NCI-H146 treated with DMSO at 0.1 percent for 48 hours (cell line): ENCODE measurements around the gene LRMDA.

Source experiments
- DNase-seq: peaks from one replicate; lab custom pipeline; 2025; ENCODE audit not compliant: unreplicated experiment; lab: John Stamatoyannopoulos, UW

Gene LRMDA

DNA sequence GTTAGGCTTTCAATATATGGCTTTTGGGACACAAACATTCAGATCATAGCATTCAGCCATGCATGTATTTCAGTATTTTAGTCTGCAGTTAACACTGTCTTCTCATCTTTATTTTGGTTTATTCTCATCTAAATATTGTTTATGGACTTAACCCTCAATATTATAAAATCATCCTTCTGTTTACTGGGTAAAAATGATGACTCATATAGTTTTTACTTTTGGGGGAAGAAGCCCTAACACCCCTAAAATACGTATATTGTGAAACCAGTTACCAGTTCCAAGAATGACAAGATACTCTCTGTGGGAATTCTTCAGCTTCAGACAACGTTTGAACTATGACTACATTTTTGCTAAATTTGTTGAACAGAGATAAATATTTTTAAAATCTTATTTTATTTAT, 505.4 kb downstream of the LRMDA start:
- no peak for DNase-seq

GRCh38 chr10:75937823-75938222, 506.4 kb downstream of the LRMDA start:
- DNase-seq = no peak

- peak; percentile 72 for DNase-seq
Measured at GRCh38 chr10:75938380-75939122, 507.1 kb downstream of the LRMDA start.

DNA sequence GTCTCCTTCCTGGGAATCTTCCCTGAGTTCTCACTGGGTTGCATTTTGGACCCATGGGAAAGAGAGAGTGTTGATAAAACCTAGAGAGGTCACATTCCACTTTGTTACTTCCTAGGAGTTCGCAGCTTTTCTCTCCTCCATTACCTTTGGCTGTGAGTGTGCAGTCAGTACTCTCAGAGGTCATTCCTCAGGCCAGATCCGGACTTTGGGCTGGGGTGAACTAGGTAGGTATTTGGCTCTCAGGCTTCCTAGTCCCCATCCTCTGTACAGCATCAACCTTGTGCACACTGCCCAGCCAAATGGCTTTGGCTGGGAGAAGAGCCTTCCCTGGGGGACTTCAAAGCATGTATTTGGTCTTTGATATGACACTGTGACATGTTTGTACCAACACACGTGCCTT, 508.1 kb downstream of the LRMDA start:
- DNase-seq = no peak

DNA sequence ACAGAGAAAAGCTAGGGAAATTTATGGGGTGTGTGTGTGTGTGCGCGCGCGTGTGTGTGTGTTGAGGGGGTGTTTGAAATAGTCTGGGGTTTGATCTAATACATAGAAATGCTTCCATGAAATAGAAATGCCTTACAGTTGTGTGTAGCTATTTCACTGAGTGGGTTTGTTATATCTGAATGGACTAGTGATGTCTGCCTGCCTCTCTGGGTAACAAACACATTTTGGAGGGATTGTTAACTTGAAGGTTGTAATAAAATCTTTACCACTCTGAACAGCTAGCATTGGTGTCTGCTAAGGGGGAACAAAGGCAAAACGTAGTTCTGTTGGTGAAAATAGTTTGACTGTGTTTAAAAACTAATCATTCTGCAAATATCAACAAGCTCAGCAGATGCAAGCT, 509.3 kb downstream of the LRMDA start:
- no peak for DNase-seq

DNA sequence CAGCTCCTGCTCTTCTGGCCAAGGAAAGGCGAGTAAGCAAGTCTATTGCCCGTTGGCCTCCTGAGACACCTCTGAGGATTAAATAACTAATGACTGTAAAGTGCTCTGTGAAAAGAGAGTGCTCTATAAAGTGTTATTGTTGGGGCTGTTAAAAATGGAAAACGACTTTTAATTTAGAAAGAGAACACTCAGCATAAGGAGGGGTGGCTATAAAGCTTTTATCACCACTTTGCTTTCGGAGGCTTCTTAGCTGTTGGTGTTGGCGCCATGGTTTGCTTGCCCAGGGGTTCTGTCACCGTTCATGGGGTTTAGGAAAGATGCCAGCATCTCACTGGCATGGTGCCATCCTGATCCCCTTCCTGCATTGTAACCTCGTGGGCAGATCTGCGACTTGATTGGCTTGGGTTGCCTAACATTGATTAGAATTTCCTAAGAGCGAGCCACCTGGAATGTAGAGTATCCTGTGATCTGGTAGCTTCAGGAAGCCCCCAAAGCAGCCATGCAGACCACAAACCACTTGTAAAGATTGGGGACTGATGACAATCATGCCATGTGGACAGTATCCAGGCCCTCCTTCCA, 509.9 kb downstream of the LRMDA start:
- no peak for DNase-seq

DNA sequence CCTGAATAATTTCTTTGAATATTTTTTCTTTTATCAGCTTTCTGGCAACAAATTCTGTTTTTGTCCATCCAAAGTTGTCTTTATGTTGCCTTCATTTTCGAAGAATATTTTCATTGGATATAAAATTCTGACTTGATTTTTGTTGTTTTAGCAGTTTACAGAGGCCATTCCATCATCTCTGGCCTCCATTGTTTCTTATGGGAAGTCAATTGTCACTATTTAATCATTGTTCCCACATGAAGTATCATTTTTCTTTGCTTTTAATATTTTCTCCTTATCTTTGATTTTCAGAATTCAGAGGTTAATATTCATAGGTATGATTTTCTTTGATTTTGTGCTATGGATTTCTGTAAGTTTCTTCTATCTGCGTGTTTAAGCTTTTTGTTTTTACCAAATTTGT, 512.6 kb downstream of the LRMDA start:
- DNase-seq = no peak

GRCh38 chr10:75948583-75948982, 517.2 kb downstream of the LRMDA start:
- no peak for DNase-seq

DNA sequence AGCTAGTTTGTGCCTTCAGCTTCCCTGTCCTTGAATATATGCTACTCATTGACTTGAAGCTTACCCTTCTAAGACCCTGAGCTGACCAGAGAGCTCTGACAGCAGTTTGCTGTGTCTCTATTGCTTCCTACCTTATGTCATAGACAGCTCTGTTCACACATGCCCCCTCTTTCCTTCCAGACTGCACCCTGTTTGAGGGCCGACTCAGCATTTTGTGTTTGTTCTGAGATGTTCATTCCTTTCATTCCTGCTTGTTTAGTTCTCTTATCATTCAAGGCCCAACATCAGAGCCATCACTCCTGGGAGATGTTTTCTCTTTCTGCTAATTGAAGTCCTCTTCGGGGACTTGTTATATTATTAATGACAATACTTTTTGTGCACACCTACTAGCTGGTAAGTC, 518.9 kb downstream of the LRMDA start:
- no peak for DNase-seq

DNA sequence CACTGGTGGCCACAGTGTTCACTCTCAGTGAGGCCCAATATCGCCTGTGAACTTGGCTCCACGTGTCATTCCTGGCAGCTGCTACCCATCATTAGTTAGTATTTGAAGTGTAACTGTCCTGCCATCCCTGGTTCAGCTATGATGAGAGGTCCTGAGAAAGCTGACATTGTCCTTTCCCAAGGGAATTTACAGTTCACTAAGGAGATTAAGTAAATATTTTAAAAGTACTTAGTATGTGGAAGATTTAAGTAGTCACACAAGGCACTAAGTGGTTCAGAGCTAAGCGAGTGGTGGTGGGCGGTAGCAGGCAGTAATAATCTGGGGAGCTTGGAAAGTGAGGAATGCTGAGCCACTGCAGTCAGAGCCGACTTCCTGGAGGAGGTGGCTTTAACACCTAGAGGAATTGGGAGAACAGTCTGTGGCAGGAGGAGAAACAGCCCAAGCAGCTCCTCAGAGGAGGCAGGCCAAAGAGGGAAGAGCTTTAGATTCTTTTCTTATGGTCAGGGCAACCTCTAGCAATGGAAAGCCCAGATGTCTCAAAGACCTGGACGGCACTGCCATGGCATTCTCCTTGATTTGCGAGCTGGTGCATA, 519.7 kb downstream of the LRMDA start:
- DNase-seq = no peak

- DNase-seq = peak; percentile 14
Measured at GRCh38 chr10:75951627-75952026, 520.2 kb downstream of the LRMDA start.

- no peak for DNase-seq
Measured at GRCh38 chr10:75952093-75952492, 520.7 kb downstream of the LRMDA start.

DNA sequence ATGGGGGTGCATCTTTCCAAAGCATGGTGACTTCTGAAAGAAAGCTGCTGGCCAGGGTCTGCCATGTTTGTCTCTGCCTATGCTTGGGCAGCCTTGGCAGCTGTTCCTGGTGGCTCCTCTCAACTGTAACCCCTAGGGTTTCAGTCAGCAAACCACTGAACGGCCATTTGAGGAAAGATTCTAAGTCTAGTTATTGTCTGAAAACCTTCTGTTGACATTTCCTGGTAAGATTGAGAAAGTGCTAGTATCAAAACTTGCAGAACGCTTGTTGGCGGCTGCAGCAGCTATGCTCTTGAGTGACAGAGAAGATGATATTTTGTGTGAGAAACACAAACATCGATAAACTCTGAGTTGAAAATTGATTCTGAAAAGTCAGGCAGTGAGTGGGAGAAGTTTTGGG, 523.1 kb downstream of the LRMDA start:
- no peak for DNase-seq

DNA sequence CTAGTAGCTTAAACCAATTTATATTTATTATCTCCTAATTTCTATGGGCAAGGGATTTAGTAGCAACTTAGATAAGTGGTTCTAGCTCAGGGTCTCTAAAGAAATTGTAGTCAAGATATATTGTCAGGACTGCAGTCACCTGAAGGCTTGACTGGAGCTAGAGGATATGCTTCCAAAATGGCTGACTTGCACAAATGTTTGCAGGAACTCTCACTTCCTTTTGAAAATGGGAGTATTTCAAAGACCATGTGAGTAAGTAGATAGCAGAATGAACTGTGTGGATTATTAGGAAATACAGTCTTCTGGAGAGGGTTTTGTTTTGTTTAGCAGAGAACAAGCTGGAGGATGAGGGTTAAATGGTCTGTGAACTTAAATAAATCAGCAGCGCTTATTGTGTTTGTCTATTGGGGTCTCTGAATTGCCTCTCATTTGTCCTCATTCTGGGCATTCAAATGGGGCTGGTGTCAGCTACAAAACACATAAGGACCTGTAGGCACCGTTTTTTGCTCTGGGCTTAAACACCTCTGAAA, 524.6 kb downstream of the LRMDA start:
- DNase-seq = no peak

- no peak for DNase-seq
Measured at GRCh38 chr10:75956624-75957023, 525.2 kb downstream of the LRMDA start.

DNA sequence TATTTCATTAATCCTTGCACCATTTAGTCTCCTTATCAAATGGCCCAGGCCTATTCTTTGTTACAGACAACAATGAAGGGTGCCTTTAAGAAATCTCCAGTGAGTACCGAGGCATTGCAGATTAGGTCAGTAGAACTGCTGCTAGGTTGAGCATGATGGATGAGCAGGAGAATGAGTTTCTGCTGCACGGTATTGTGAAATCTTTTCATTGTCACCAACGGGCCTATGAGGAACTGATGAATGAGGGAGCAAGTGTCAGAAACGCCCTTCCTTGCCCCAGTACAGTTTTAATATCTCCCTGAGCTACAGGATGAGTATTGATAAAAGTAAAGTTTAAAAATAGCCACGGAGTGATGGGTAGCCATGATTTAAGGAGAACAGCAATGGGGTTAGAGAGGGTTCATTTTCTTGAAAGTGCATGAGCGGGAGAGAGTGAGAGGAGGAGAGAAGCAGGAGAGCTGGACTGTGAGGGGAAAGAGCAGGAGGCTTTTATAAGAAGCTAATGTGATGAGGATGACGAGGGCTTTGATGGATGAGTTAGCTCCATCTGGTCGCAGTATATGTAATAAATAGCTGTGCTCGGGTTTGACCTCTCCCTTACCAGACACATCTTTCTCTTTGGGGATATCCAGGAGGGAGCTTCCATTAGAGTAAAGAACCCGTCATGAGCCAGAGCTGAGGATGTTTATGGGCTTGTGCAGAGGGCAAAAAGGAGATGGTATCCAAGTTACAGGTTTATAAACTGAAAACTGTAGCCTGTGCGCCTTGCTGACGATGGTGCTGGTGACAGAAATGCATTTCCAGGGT, 526.1 kb downstream of the LRMDA start:
- no peak for DNase-seq

DNA sequence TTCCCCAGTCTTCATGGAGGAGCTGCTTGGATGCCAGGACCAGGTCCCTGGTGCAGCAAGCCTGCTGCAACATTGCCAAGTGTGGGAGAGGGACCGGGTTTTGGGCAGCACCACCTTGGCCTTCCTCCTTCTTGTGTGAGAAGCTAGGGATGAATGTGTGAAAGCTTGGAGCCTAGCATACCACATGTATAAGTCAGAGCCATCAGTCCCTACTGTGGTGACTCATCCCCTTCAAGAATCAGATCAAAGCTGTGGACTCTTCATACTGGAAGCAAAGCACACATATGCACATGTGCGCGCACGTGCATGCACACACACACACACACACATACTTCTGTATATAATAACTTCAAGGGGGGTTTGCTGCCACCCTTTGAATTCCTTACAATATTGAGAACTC, 527.8 kb downstream of the LRMDA start:
- no peak for DNase-seq

DNA sequence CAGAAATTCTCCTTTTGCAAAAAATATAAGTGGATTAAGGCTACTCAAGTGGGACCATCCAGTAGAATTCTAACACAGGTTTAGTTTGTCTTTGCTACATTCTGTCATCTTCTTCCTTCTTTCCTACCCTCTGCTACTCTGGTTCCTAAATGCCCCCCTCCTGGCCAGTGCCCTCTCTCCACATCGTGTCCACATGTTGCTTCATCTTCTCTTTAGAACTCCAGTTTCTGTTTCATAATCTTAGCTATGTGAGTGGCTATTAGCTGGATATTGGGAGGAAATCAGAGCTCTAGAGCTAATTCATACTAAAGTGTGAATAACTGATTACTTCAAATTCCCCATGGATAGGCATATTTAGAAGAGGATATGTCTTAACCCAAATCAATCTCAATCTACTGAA, 528.5 kb downstream of the LRMDA start:
- DNase-seq = no peak

- no peak for DNase-seq
Measured at GRCh38 chr10:75962395-75963061, 531.1 kb downstream of the LRMDA start.

DNA sequence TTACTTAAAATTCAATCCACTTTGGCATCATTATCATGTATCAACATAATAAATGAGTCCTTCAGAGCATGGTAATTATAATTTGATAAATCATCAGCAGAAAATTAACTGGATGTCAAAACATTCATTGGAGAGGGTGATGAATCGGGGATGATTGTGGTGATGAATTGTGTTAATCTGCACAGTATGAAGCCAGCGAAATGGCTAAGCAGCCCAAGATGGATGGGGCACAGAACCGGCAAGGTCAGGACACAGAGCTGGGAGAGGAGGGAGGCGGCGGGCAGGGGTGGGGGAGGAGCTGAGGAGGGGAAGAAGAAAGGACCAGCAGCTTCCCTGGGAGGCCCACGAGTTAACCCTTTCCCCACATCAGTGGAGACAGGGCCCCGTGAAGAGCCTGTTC, 536.1 kb downstream of the LRMDA start:
- peak; percentile 42 for DNase-seq

DNA sequence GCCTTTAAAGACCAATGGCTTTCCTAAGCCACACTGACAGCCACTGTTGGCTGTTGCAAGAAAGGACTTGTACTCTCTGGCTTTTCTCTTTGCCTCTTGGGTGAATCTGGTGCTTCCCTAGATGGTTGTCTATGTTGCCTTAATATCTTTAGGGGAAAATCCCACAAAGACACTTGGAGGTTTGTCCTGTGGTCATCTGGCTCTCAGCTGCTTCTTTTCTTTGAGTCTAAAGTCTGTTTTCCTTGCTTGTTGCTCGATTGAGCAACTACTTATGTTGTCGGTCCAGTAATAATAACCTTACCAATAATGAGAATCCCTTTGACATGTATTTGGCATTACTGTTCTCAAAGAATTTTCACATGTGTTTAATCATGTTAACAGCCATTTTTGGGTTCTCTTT, 537.6 kb downstream of the LRMDA start:
- DNase-seq = no peak
